B cell (primary cell): ENCODE results near the gene NFATC1. TPM values are rescaled to one million over a fixed set of nuclear protein-coding genes. Genes with fewer than 3 reads are reported as not detected.

Experiments used
- ATAC-seq: fragments of 200-7000 bp; cut with Tn5 transposase; one replicate; pipeline ENCODE4 v1.10.0; 2021; ENCODE audit warnings: low read depth, mild to moderate bottlenecking, moderate number of reproducible peaks, moderate library complexity
- CTCF ChIA-PET: fragments of 350-600 bp; sonication (Branson Sonifier 250); formaldehyde crosslinking; loops from one replicate; lab custom pipeline; 2021; ENCODE audit warnings: antibody characterized with exemption, inconsistent platforms; lab: Charles Lee
- POLR2A ChIA-PET: fragments of 350-600 bp; sonication (Branson Sonifier 250); formaldehyde crosslinking; loops from one replicate; lab custom pipeline; 2021; ENCODE audit warnings: antibody characterized with exemption; lab: Charles Lee
- DNase-seq: peaks from one replicate; pipeline ENCODE4 v3.0.0; 2013
- H2AFZ ChIP-seq: 2 replicates; pipeline ENCODE4 v1.6.1; 2012; ENCODE audit warnings: mild to moderate bottlenecking, low read depth, low read length; ENCODE audit not compliant: insufficient read depth, poor library complexity, severe bottlenecking
- H3K27ac ChIP-seq, 2 donors: 1 replicate in 1 of 2; 2 replicates in 1 of 2; pipeline ENCODE4 v1.5.1; 2012 to 2013; ENCODE audit warnings: low read length in 2 of 2, mild to moderate bottlenecking in 2 of 2, moderate library complexity in 1 of 2
- H3K27me3 ChIP-seq, 4 experiments: fragments of 200-600 bp in 1 of 4; sonication (generic) in 1 of 4; replicated peaks in 1 of 4; 1 replicate in 2 of 4; 2 replicates in 2 of 4; pipeline versions ENCODE4 v1.6.1 to v1.7.0; 2013 to 2016; ENCODE audit warnings: low read length in 3 of 4, mild to moderate bottlenecking in 2 of 4, mixed read lengths in 1 of 4, moderate library complexity in 1 of 4; ENCODE audit not compliant: insufficient read depth in 4 of 4, control insufficient read depth in 3 of 4; ENCODE audit errors: control extremely low read depth in 1 of 4
- H3K36me3 ChIP-seq, 2 experiments: replicated peaks in 1 of 2; 1 replicate in 1 of 2; 2 replicates in 1 of 2; pipeline versions ENCODE4 v1.6.1 to v1.7.1; 2013; ENCODE audit warnings: low read length in 1 of 2; ENCODE audit not compliant: insufficient read depth in 2 of 2, control insufficient read depth in 1 of 2; ENCODE audit errors: control extremely low read depth in 1 of 2, extremely low read depth in 1 of 2
- H3K4me1 ChIP-seq, 2 donors: fragments of 200-600 bp in 1 of 2; sonication (generic) in 1 of 2; 1 replicate in 1 of 2; 2 replicates in 1 of 2; pipeline versions ENCODE4 v1.5.1 to v1.6.1; 2013 to 2017; ENCODE audit warnings: low read length in 2 of 2; ENCODE audit not compliant: control insufficient read depth in 2 of 2, insufficient read depth in 2 of 2
- H3K4me2 ChIP-seq: replicated peaks from 2 replicates; pipeline ENCODE3; 2012; ENCODE audit warnings: mild to moderate bottlenecking, low read depth, low read length; ENCODE audit not compliant: poor library complexity, severe bottlenecking
- H3K4me3 ChIP-seq, 5 experiments: fragments of 200-600 bp in 1 of 5; sonication (generic) in 1 of 5; 1 replicate in 3 of 5; 2 replicates in 2 of 5; pipeline versions ENCODE4 v1.5.1 to v1.7.0; 2011 to 2016; ENCODE audit warnings: low read length in 4 of 5, mild to moderate bottlenecking in 4 of 5, low read depth in 2 of 5, control low read depth in 1 of 5, moderate library complexity in 1 of 5; ENCODE audit not compliant: insufficient read depth in 1 of 5; ENCODE audit errors: control extremely low read depth in 1 of 5, extremely low read depth in 1 of 5
- H3K79me2 ChIP-seq: fragments of 200-600 bp; sonication (generic); one replicate; pipeline ENCODE4 v1.6.0; 2016; ENCODE audit warnings: low read length; ENCODE audit not compliant: control insufficient read depth, insufficient read depth
- H3K9ac ChIP-seq: fragments of 200-600 bp; sonication (generic); 2 replicates; pipeline ENCODE4 v1.6.1; 2017; ENCODE audit warnings: mild to moderate bottlenecking, low read length, moderate library complexity
- H3K9me3 ChIP-seq, 3 donors: one replicate each; pipeline versions ENCODE4 v1.6.1 to v1.7.1; 2013; ENCODE audit warnings: low read length in 2 of 3; ENCODE audit not compliant: control insufficient read depth in 2 of 3, insufficient read depth in 1 of 3; ENCODE audit errors: control extremely low read depth in 1 of 3
- H4K20me1 ChIP-seq: 2 replicates; pipeline ENCODE4 v1.6.0; 2012; ENCODE audit warnings: mild to moderate bottlenecking, low read length; ENCODE audit not compliant: insufficient read depth, control insufficient read depth, poor library complexity, severe bottlenecking
- H3K27ac Mint-ChIP-seq: one replicate; pipeline ENCODE4 v1.8.0; 2021; ENCODE audit warnings: mixed read lengths
- H3K27me3 Mint-ChIP-seq: one replicate; pipeline ENCODE4 v1.8.0; 2021; ENCODE audit warnings: mixed read lengths
- H3K4me1 Mint-ChIP-seq: one replicate; pipeline ENCODE4 v1.8.0; 2021; ENCODE audit warnings: mixed read lengths
- H3K4me3 Mint-ChIP-seq: one replicate; pipeline ENCODE4 v1.8.0; 2021; ENCODE audit warnings: mixed read lengths
- H3K9me3 Mint-ChIP-seq: one replicate; pipeline ENCODE4 v1.8.0; 2022; ENCODE audit warnings: mixed read lengths; ENCODE audit not compliant: insufficient read depth
- CTCF ChIP-seq: fragments of 200-600 bp; IDR thresholded peaks from one replicate; pipeline ENCODE4 v1.8.0; 2022; ENCODE audit warnings: antibody characterized with exemption, mild to moderate bottlenecking
- EZH2 ChIP-seq: IDR thresholded peaks from 2 replicates; pipeline ENCODE4 v1.6.1; 2012; ENCODE audit warnings: borderline replicate concordance, low read depth, mild to moderate bottlenecking, moderate library complexity, low read length; ENCODE audit not compliant: insufficient read depth, poor library complexity, severe bottlenecking
- WGBS: methylation state at CpG from one replicate; pipeline ENCODE4 v1.1.5; 2013; ENCODE audit warnings: missing lambda C conversion rate; ENCODE audit not compliant: insufficient coverage; 5-methylcytosine and 5-hydroxymethylcytosine counted together
- intact Hi-C: fragments of 100-400 bp; cut with micrococcal nuclease; formaldehyde crosslinking; loops from one replicate; pipeline ENCODE4 v1.10.0; 2022
- polyA plus RNA-seq: library from polyadenylated mRNA; depleted of rRNA; stranded (reverse); fragments of >200 nt; gene quantifications from 2 replicates; pipeline ENCODE4 v1.2.3, GENCODE V29; 2012
- total RNA-seq, 2 donors: library from RNA; stranded (reverse); fragments of 120-200 nt in 1 of 2; gene quantifications; 1 replicate in 1 of 2; 2 replicates in 1 of 2; pipeline versions ENCODE4 v1.2.3 to v1.2.4, GENCODE V29; 2013 to 2022

Gene NFATC1
- total and polyA plus RNA-seq, 2 donors (not counting 1 experiment from before 2014, with no cell fraction given), result 32.2 to 108 TPM

DNA sequence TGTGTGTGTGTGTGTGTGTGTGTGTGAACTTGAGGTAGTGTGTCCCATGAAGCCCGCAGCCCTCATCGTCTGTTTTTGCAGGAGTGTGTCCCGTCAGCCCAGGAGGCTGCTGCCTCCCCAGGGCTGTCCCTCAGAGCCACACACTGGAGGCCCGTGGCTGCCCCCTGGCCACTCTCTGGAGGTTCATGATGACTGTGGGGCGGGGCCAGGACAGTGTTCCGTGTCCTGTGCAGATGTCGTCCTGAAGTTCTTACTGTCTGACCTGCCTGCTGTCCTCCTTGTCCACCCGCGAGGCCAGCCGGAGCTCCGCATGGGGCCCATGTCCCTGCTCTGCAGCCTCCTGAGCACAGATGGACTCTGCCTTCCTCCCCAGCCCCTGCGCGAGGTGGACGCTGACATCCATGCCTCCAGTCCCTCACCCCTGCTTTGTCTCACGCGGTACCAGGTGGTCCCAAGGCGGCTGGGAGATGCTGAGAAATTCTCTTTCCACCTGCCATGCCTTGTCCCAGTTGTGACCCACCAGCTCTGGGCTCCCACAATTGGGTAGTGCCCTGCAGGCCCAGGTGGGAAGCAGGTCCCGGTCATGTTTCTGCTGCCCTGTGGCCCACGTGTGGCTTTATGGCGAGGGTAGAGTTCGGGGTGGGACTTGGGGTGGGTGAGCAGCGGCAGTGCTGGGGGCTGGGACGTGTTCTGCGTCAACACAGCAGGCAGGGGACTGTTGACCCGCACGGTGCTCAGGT is 92.8 kb downstream of the NFATC1 start:
- H3K27me3 ChIP-seq, result no peaks in the 10 kb centered on the region
- H3K4me1 ChIP-seq, result peaks cover 0 to 4% of the 10 kb centered on the region in 2 donors
- H3K9me3 Mint-ChIP-seq, result no peaks in the 10 kb centered on the region
- H3K9me3 ChIP-seq, result peaks cover 0 to 2% (median 0%) of the 10 kb centered on the region in 3 donors
- peaks cover 88% of the 10 kb centered on the region for H3K79me2 ChIP-seq
- peaks cover 75% of the 10 kb centered on the region for H4K20me1 ChIP-seq
- H2AFZ ChIP-seq, result no peak overlapping the region
- no peak overlapping the region for H3K4me3 ChIP-seq
- intact Hi-C loops, result no loop called here
- ChIA-PET POLR2A (interaction anchor here (0.6 to 0.7 kb wide), 2 partner anchors 39 to 90 kb away, joined by 8 to 9 read pairs; no protein-coding TSS in a partner anchor), CTCF (no interaction called here)
- H3K36me3 ChIP-seq, result peaks cover 0 to 72% of the 10 kb centered on the region in 2 experiments
- no peak overlapping the region for H3K27ac Mint-ChIP-seq
- no peak for TF ChIP-seq EZH2
- no peak for TF ChIP-seq CTCF
- 93% methylated on average over 23 of the region's 26 CpGs for WGBS
- no peak overlapping the region for H3K4me3 Mint-ChIP-seq
- no peak overlapping the region for H3K9ac ChIP-seq
- no peaks in the 10 kb centered on the region for H3K27me3 Mint-ChIP-seq
- H3K4me2 ChIP-seq, result no peak overlapping the region
- DNase-seq (no peak), ATAC-seq (no peak)
- peaks cover 9% of the 10 kb centered on the region for H3K4me1 Mint-ChIP-seq
- H3K27ac ChIP-seq, result no peak overlapping the region
